Measurements from ENCODE around the gene SLAIN2.

- TF ChIP-seq, protein P1, sequence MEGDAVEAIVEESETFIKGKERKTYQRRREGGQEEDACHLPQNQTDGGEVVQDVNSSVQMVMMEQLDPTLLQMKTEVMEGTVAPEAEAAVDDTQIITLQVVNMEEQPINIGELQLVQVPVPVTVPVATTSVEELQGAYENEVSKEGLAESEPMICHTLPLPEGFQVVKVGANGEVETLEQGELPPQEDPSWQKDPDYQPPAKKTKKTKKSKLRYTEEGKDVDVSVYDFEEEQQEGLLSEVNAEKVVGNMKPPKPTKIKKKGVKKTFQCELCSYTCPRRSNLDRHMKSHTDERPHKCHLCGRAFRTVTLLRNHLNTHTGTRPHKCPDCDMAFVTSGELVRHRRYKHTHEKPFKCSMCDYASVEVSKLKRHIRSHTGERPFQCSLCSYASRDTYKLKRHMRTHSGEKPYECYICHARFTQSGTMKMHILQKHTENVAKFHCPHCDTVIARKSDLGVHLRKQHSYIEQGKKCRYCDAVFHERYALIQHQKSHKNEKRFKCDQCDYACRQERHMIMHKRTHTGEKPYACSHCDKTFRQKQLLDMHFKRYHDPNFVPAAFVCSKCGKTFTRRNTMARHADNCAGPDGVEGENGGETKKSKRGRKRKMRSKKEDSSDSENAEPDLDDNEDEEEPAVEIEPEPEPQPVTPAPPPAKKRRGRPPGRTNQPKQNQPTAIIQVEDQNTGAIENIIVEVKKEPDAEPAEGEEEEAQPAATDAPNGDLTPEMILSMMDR (IDR thresholded peaks at IDR 0.05) = no peak
- TF ChIP-seq POLR2A (IDR thresholded peaks at IDR 0.05) (no peak), POLR2AphosphoS5 (IDR thresholded peaks at IDR 0.05) (no peak), EP300 (IDR thresholded peaks at IDR 0.05; ENCODE audit: low read depth) (no peak)
Measured at GRCh38 chr4:48379587-48380180, 38.4 kb downstream of the SLAIN2 start.

All from transverse colon (tissue), 4 donors.